HG03442 (cell line): ENCODE measurements around the gene TMEM242.
"Not testable (repeated sequence)": the region's sequence is repeated elsewhere in the genome, so short reads cannot be mapped to it uniquely, and the experiment has no call there.

Experiments
- ATAC-seq: cut with Tn5 transposase; IDR thresholded peaks from one replicate; pipeline ENCODE4 v1.9.1; 2021; ENCODE audit warnings: mild to moderate bottlenecking, moderate library complexity; ENCODE audit not compliant: unreplicated experiment

TMEM242 gene

DNA sequence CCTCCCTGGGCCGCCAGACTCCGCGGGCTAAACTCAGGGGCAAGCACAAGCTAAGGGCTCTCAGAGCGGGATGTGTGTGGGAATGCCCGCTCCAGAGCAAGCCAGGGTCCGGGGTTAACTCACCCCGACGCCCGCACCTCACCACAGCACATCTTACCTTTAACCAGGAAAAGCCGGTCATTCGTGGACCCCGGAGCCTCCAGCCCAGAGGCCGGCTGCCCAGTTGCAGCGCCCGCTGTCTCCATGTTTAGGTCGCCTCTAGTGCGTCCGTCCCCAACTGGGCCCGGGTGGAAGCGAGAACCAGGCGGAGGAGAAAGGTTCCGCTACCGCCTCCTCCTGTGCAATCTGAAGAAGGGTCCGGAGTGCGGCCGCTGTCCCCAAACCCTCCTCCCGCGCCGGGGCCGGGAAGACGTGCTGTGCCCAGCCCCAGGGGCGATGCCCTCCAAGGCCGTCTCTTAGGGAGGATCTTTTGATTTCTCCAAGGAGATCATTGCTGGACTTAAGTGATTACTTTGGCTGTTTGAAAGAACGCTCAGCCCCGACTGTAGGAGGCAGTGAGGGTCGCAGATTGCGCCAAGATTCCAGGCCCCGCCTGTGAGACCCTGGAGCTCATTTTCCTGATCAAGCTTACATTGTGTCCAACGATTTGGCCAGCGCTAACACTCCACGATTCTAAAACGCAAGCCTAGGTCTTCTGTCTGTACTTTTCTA is at the start of gene TMEM242:
Gene TMEM242, minus strand, starts transcription at position 265 of the 711 bp plus-strand sequence. Its CDS starts 20 bp downstream, at position 245.
- peak; percentile 87 for ATAC-seq

DNA sequence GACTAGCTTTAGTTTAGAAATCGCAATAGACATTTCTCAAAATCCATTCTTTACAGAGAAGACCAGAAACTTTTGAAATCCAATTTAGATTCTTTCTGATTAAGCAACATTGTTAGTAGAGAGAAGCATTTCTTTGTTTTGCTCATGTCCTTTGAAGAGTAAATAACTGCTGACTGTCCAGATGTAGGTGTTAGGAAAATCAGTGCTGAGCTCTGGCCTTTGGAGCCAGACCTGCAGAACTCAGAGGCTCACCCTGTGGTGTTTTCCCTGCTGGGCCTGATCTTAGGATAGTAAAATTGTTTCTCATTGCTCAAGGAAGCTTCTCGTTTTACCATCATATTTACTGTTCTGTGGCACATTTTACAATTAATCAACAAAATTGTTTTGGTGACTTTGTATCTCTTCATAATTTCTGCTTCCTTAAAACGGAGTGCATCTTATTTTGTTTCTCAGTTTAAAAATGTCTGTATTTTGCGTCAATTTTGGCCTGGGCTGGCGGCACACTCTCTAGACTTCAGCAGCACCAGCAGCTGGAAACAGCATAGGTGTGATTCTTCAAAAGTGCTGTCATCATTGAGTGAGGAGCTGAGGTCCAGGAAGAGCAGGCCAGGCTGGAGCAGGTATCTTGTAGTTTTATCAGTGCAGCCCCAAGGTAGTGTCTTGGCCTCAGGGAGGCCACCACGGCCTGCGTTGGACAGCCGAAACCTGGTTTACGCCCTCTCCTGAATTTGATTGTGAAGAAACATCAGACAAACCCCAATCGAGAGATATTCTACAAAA is 49.4 kb upstream of the TMEM242 start:
- ATAC-seq = no peak

DNA sequence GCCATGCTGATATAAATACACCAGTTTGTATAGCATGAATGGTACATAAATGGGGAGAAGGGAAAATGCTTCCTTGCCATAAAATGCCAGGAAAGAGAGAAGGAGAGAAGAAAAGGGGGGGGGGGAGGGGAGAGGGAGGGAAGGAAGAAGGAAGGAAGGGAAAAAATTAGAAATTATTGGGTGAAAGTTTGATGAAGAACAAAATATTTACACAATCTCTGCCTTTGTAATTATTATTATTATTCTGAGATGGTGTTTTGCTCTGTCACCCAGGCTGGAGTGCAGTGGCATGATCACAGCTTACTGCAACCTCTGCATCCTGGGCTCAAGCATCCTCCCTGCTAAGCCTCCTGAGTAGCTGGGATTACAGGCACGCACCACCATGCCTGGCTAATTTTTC is 47.4 kb upstream of the TMEM242 start:
- ATAC-seq = no peak

DNA sequence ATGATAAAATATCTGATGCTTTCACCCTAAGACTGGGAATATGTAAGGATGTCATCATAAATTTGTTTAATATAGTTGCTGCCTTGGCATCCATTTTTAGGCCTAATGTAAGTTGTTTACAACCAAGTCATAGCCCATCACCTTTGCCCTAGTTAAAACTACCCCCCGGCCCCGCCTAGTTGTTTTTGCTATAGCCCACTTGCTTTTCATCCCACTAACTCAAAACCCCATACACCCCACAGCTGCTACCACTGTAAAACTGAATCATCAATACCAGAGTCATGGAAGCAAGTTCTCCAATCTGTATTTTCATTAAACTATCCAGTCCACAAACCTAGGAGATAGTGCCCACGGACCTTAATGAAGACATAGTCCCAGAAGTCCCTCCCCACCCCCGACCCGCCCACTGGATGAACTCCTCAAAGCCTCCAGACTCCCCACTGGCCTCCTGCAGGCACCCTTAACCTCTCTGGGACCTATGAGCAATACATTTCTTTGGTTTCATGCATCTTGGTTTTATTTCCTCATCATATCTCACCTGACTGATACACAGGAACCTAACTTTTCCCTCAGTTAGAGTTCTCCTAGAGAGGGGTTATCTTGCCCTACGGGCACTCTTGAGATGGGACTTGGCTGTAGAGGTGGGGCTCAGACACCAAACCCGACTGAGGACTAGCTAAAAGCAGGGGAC is 45.2 kb upstream of the TMEM242 start:
- ATAC-seq = no peak

DNA sequence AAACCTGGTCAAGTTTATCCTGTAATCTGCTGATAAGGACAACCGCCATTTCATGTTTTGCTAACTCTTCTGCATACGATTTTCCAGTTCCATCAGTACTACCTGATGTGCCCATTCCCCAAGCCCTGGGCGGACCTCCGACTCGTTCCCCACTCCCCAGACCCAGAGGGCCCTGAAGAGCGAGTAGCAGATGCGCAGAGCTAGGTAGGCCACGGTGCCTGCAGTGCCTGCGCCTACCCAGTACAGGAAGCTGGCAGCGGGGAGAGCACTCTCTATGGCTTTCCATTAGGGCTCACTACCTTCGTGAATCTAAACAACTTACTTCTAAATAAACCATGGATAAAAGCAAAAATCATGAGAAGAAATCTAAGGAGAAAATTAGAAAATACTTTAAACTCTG is 43.3 kb upstream of the TMEM242 start:
- ATAC-seq = no peak

DNA sequence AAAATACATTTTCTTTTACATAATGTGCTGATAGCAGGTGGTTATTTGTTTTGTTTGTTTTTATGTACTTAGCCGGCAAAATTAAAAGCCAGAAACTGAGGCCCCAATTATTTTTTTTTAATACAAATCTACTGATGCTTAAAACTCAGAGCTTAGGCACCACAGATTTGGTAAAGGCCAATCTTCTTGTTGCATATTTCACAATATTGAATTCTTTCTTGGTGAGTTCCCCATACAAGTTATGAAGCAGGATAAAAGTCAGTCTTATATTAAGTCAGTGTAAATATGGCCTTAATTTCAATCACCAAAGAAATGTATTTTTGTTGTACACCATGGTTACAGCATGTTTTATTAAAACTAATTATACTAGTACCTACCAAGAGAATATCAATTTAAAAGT is 41.4 kb upstream of the TMEM242 start:
- no peak for ATAC-seq

DNA sequence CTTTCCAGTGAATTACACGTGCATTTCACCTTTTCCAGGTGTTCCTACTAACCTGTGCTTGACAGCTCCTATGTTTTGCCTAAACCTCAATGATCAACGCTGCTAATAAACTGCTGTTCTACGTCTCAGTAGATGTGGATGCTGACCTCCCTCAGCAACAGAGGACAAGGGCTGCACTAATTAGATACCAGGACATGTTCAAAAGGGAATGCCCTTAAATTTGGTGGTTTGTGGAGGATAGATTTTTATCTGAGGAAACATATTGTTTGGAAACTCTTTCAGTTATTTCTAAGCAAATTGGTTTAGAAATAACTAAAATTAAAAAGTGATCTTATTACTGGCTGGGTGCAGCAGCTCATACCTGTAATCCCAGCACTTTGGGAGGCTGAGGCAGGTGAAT is 38.6 kb upstream of the TMEM242 start:
- ATAC-seq = no peak

DNA sequence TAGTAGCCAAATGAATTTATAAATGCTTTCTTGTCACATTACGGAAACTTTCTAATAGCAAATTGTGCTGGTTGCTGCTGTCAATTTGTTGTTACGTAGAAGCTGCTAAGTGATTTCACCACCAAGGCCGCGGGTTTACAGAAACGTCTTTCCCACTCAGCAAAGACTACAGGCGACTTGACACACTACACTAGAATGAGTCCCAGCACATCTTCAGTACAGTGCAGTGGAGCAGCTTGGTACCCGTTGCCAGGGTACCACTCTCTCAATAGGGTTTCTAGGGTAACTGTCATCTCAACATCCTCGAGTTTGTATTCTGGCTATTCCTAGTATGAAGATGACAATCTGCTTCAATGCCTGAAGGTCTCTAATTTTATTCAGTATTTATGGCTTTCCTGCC is 35.0 kb upstream of the TMEM242 start:
- no peak for ATAC-seq

DNA sequence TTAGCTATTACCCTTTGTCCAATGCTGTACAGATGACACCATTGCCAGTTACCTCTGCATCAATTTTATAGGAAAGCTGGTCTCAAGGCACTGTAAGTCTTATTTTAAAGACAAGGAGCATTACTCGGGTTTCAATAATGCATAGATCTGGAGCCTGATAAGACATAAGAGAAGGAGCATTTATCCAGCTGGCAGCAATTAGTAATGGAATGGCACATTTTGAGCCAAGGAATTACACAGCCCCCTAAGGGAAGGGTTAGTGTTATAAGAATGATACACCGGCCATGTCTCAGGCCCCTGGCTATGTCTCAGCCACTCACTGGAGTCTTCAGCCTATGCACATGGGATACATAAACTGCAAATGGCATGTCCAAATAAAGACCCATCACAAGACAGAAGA is 23.1 kb upstream of the TMEM242 start:
- no peak for ATAC-seq

DNA sequence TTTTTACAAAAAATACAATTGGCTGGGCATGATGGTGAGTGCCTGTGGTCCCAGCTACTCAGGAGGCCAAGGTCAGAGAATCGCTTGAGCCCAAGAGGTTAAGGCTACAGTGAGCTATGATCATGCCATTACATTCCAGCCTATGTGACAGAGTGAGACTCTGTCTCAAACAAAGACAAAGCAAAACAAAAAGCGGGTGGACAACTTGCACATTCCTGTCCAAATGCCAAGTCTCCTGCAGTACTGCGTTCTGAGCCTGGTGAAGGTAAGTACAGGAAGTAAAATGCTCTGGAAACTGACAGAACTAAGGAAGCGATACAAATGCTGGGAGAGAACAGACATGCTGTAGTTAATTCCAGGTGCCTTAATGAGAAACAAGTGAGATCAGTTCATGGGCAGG is 20.4 kb upstream of the TMEM242 start:
- no peak for ATAC-seq

DNA sequence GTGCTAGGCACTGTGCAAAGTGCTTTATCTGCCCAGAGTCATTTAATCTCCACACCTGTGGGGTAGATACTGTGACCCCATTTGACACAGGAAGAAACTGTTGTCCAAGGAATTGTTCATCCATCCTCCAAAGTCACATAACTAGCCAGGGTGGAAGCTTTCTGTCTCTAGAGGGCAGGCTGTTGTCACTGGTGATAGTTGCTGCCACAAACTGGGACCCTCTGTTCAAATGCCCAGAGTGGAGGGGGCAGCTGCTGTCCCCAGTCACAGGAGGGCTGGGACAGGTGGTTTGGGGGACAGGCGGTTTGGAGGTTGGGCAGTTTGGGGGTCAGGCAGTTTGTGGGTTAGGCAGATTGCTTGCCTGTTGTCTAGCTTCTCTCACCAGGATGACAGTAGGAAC is 16.1 kb upstream of the TMEM242 start:
- ATAC-seq = no peak

DNA sequence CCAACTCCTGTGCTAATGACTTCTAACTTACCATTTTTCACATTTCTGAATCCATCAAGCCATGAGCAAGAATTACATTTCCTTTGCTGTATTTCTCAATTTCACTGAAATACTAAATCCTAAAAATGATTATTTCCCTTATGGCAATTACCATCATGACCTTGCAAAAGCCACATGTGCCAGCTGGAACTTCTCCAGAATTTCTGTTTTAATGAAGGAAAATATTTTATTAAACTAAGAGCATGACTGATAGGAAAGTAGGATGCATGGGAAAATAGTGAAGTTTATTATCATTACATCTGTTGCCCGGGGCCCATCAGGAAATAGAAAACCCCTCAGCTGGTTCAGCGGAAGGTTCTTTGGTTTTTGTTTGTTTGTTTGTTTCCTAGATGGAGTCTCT is 14.4 kb upstream of the TMEM242 start:
- ATAC-seq = no peak

DNA sequence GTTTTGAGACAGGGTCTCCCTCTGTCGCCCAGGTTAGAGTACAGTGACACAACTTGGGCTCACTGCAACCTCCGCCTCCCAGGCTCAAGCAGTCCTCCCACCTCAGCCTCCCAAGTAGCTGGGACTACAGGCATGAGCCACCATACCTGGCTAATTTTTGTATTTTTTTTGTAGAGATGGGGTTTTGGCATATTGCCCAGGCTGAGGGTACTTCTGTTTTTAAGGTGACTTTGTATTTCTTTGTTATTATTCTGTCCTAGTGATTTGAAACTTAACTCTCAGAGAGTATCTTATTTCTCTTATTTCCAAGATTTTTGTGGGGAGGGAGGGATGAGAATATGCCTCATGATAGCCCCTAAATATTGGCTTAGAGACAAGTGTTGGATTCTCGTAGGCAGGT is 14.0 kb upstream of the TMEM242 start:
- ATAC-seq = not testable (repeated sequence)

DNA sequence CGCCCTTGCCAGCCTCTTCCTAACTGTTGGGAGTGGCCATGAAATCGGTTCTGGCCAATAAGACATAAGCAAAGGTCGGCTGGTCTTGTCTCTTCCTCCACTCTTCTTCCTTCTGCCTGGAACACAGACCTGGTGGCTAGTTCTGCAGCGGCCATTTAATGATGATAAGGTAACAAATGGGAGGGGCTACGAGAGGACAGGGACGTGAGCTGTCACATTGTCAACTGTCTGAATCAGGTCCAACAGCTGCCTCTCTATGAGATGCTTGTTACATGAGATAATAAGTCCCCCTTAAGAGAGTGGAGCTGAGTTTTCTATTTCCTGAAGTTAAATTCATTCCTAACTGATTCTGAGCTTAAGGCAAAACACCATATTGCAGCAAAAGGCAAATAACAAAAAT is 12.5 kb upstream of the TMEM242 start:
- no peak for ATAC-seq

DNA sequence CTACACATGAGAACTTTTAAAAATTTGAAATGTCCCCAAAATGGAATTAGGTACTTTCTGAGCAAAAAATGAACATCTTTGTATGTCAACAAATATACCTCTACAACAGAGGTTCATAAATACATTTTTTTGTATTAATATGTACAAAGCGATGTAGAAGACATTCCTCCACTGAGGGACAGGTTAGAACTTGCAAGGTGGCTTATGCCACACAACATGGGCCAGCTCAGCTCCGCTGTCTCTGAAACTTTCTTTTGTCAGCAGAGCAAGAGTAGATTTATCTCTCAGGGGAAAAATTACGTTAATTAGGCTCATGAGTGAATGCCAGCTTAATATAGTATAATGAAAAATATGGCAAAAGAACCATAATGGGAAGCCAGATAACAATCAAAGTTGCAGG is 10.6 kb upstream of the TMEM242 start:
- no peak for ATAC-seq

DNA sequence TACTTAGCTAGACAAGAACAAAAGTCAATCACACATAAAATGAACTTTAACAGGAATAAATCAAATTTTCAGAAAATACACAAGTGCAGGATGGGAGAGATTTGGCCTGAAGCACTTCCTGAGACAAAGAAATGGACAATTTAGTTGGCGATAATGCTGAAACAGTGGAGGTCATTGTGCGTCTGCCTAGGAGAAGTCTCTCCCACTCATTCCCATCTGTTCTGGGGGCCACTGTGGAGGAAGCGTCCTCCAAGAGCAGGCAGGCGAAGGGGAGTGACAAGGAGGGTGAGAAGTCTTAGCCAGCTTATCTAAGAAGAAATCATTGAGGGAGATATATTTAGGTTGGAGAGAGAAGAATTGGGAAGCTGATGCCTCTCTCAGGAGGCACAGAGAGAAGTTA is 10.2 kb upstream of the TMEM242 start:
- ATAC-seq = no peak

DNA sequence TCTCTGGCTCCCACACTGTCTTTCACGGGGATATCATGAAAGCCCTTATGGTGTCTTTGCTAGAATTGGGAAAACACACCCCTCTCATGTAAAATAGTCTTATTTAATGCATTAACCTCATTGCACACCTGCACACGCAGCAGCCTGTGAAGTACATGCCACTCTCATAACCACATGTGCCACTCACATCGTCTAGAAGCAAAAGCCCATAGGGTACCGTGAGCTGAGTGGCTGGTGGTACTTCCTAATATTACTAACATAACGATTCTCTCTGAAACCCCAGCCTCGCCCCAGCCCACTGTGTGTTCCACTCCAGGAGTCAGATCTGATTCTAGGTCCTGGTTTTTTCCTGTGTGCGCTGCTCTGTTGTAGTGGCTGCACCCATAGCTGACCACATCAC is 9.5 kb upstream of the TMEM242 start:
- ATAC-seq = no peak

DNA sequence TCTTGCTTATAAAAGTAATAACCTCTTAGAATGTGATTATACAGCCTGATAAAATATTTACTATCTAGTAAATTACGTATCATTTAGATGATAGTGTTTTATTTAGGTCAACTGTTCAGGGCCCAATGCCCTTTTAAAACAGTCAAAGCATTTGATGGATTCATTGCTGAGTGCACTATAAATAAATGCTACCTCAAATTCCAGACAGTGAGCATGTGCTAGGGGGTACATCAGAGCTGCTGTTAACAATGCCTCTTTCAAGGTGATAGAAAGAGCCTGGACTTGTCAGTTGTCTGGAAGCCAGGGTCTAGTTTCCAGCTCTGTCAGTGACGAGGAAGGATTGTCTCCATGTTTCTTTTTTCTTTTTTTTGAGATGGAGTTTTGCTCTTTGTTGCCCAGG is 7.5 kb upstream of the TMEM242 start:
- ATAC-seq = no peak

DNA sequence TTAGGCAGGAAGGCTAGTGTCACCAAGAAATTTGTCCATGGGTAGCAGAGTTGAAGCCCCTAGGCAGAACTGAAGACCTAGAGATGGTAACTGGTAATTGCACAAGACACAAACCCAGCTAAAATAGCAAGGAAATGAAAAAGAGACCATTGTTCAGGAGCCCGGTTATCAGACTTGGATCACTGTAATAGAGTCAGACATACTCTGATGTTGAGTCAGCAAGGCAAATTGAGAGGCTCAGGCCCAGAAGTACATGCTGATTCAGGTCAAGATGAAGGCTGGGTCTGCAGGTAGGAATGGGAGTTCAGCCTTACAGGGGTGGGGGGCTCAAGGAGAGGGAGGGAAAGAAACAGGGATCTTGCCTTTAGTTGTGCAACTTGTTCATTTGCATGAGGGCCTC is 6.5 kb upstream of the TMEM242 start:
- ATAC-seq = no peak

DNA sequence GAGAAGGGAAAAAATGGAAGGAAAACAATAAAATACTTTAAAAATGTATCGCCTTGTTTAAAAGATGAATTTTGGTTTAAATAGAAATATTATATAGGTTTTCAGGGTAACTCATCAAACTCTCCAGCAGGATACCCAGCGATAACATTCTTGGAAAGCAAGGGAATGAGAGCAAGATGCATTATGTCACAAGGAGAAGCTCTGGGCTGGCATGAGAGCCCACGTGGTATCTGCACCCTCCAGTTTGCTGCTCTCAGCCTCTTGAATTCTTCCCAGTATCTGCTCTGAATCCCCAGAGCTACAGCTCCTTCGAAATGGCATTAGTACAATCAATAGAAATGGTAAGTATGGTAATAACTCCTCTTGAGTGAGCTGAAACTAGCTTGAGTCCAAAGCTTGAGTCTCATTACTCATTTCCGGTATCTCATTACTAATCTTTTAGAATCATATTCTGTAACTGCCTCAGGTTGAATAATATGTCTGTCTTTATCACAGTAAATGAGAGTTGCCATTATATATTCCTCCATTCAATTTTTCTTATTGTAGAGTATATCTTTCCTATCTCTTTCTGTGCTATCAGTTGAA is 4.9 kb upstream of the TMEM242 start:
- ATAC-seq = no peak

DNA sequence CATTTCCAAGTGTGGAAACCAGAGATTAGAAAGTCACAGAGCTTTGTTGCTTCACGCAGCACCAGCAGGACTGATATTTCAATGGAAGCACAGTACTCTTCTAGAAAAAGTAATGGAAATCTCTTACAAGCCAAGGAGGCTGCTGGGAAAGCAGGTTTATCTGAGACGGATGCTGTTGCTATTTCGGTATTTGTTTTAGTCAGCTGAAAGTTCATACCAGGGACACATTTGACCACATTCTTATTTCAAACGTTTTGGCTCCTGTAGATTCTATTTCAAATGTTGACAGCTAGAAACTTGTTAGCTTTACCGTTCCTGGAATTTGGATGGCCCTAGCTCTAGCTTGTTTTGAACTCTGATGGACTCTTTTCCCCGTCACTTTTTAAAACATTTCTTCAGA is 3.7 kb upstream of the TMEM242 start:
- no peak for ATAC-seq
